ENCODE data around the gene PITPNM1. TPM values are rescaled to one million over a fixed set of nuclear protein-coding genes. Genes with fewer than 3 reads are reported as not detected.

PITPNM1 gene
- total RNA-seq, 1 donor from 2014 or later, result 38.2 TPM

- Histone ChIP-seq H3K36me3 (no peaks in the 10 kb centered on the region), H3K4me3 (no peak overlapping the region), H3K9me3 (no peaks in the 10 kb centered on the region), H3K4me1 (no peaks in the 10 kb centered on the region), H3K27ac (no peak overlapping the region), H3K27me3 (no peaks in the 10 kb centered on the region)
- DNase-seq (no peak), ATAC-seq (no peak)
- intact Hi-C loops (cut with DNase I), result no loop called here
- TF ChIP-seq, protein P1, sequence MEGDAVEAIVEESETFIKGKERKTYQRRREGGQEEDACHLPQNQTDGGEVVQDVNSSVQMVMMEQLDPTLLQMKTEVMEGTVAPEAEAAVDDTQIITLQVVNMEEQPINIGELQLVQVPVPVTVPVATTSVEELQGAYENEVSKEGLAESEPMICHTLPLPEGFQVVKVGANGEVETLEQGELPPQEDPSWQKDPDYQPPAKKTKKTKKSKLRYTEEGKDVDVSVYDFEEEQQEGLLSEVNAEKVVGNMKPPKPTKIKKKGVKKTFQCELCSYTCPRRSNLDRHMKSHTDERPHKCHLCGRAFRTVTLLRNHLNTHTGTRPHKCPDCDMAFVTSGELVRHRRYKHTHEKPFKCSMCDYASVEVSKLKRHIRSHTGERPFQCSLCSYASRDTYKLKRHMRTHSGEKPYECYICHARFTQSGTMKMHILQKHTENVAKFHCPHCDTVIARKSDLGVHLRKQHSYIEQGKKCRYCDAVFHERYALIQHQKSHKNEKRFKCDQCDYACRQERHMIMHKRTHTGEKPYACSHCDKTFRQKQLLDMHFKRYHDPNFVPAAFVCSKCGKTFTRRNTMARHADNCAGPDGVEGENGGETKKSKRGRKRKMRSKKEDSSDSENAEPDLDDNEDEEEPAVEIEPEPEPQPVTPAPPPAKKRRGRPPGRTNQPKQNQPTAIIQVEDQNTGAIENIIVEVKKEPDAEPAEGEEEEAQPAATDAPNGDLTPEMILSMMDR (IDR thresholded peaks at IDR 0.05), result no peak
Measured at GRCh38 chr11:67538823-67539505, 33.8 kb upstream of the PITPNM1 start.

GRCh38 chr11:67538306-67538705, 33.1 kb upstream of the PITPNM1 start:
- H3K9me3 ChIP-seq, result no peaks in the 10 kb centered on the region
- intact Hi-C loops (cut with DNase I), result no loop called here
- no peaks in the 10 kb centered on the region for H3K4me1 ChIP-seq
- H3K27me3 ChIP-seq, result no peaks in the 10 kb centered on the region
- H3K4me3 ChIP-seq, result no peak overlapping the region
- H3K36me3 ChIP-seq, result no peaks in the 10 kb centered on the region
- no peak for DNase-seq
- TF ChIP-seq, protein P1 (IDR thresholded peaks at IDR 0.05), result no peak
- no peak for ATAC-seq
- H3K27ac ChIP-seq, result no peak overlapping the region

DNA sequence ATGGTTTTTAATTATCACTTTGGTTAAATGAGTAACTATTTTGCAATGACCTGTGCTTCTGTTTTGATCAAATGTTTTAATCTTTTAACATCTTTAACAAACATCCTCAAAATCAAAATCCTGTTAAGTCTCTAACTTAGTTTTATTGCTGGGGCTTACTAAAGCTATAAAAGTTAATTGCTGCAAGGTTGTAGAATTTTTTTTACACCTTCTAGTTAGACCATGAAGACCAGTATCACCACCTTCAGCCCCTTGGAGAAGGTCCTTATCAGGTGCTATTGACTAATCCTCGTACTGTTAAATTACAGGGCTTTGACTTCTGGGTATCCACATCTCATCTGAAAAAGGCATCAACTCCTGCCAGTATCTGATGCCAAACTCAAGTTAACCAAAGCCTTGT, 30.4 kb upstream of the PITPNM1 start:
- ATAC-seq (no peak), DNase-seq (no peak)
- Histone ChIP-seq H3K9me3 (no peaks in the 10 kb centered on the region), H3K4me1 (no peaks in the 10 kb centered on the region), H3K4me3 (no peak overlapping the region), H3K36me3 (no peaks in the 10 kb centered on the region), H3K27me3 (no peaks in the 10 kb centered on the region), H3K27ac (no peak overlapping the region)
- intact Hi-C loops (cut with DNase I), result no loop called here
- TF ChIP-seq, protein P1 (IDR thresholded peaks at IDR 0.05), result no peak

DNA sequence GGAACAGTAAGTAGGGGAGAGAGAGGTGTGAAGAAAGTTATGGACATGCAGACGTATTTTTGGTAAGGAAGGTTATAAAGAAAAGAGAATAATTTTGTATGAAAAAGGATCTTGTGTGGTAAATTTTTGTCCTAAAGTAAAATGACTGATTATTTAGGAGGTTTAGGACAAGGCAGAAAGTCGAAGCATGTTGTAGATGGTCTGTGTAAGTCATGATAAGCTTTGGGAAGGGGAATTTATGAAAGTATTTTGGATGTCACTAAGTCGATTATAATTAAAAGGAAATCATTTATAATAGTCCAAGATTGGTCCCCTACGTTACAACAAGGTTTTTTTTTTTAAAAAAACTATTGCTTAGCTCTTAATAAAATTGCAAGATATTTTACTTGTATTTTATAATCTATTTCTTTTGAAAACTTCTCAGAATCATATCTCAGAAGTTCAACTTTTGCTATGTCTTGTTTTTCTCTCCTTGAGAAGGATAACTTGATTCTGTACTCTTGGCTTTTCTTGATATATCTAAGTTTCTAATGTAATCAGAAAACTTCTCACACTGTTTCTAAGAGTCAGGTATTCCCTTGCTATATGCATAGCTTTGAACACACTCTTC, 29.0 kb upstream of the PITPNM1 start:
- intact Hi-C loops (cut with DNase I), result no loop called here
- Histone ChIP-seq H3K4me1 (no peaks in the 10 kb centered on the region), H3K27ac (no peak overlapping the region), H3K36me3 (no peaks in the 10 kb centered on the region), H3K27me3 (no peaks in the 10 kb centered on the region), H3K4me3 (no peak overlapping the region), H3K9me3 (no peaks in the 10 kb centered on the region)
- TF ChIP-seq, protein P1 (IDR thresholded peaks at IDR 0.05), result no peak
- ATAC-seq (no peak), DNase-seq (no peak)

- ATAC-seq (no peak), DNase-seq (no peak)
- Histone ChIP-seq H3K4me1 (no peaks in the 10 kb centered on the region), H3K4me3 (no peak overlapping the region), H3K27ac (no peak overlapping the region), H3K27me3 (no peaks in the 10 kb centered on the region), H3K9me3 (no peaks in the 10 kb centered on the region), H3K36me3 (no peaks in the 10 kb centered on the region)
- intact Hi-C loops (cut with DNase I), result no loop called here
- TF ChIP-seq, protein P1 (IDR thresholded peaks at IDR 0.05), result no peak
Measured at GRCh38 chr11:67532889-67533288, 27.7 kb upstream of the PITPNM1 start.

All from upper lobe of right lung (tissue), 1 donor.